ENCODE measurements around the gene ADSS1.

DNA sequence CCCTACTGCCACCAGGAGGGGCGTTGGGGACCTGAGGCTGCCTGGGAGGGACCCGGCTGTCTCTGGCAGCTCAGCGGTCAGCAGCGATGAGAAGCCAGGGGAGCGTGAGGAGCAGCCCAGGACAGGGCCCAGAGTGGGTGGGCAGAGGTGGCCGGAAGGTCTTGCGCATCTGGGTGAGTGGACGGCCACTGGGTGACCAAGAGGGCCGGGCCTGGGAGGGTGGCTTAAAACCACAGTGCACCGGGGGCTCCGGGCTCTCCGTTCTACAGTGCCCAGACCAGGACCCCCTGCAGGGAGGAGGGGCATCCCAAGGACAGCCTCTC is 24.6 kb upstream of the ADSS1 start:
- TF ChIP-seq POLR2AphosphoS5 (IDR thresholded peaks at IDR 0.05) (no peak), POLR2A (IDR thresholded peaks at IDR 0.05) (no peak)
- TF ChIP-seq, protein P1, sequence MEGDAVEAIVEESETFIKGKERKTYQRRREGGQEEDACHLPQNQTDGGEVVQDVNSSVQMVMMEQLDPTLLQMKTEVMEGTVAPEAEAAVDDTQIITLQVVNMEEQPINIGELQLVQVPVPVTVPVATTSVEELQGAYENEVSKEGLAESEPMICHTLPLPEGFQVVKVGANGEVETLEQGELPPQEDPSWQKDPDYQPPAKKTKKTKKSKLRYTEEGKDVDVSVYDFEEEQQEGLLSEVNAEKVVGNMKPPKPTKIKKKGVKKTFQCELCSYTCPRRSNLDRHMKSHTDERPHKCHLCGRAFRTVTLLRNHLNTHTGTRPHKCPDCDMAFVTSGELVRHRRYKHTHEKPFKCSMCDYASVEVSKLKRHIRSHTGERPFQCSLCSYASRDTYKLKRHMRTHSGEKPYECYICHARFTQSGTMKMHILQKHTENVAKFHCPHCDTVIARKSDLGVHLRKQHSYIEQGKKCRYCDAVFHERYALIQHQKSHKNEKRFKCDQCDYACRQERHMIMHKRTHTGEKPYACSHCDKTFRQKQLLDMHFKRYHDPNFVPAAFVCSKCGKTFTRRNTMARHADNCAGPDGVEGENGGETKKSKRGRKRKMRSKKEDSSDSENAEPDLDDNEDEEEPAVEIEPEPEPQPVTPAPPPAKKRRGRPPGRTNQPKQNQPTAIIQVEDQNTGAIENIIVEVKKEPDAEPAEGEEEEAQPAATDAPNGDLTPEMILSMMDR (IDR thresholded peaks at IDR 0.05), result no peak
